NCI-H2227 (cell line): ENCODE results near the gene PPP1R2C.

ENCODE experiments used
- DNase-seq: peaks from one replicate; lab custom pipeline; 2025; ENCODE audit not compliant: unreplicated experiment; lab: John Stamatoyannopoulos, UW

The PPP1R2C gene

DNA sequence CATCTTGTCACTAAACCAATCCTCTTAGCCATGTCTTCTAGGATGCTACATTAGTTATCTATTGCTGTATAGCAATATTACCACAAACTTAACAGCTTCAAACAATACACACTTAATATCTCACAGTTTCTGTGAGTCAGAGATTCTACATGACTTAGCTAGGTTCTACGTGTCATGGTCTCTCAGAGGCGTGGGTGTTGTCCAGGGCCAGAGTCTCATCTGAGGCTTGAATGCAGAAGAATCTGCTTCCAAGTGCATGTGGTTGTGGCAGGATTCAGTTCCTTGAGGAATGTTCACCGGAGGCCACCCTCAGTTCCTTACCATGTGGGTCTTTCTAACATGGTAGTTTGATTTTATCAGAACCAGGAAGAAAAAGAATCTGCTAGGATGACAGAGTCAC is 26.4 kb downstream of the PPP1R2C start:
- DNase-seq = no peak

DNA sequence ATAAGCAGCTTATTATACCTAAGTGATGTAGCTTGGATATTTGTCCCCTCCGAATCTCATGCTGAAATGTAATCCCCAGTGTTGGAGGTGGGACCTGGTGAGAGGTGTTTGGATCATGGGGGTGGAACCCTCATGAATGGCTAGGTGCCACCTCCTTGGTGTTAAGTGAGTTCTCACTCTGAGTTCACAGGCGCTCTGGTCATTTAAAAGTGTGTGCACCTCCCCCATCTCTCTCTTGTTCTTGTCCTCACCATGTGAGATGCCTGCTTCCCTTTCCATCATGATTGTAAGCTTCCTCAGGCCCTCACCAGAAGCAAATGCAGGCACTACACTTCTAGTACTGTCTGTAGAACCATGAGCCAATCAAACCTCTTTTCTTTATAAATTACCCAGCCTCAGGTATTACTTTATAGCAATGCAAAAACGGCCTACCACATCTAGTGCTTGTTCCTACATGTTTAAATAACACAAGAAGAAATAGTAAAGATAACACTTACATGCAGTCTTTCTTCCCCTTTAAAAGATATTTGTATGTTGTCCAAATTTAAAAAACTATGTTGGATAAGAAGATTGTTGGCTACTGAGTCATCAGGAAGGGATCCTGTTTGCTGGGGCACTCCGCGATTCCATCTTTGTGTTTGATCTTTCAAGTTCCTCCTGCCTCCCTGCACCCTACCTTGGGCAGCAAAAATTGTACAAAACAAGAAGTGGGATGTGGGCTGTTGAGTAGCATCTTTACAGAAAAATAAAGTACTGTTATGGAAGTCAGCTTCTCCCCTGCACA is 29.7 kb downstream of the PPP1R2C start:
- no peak for DNase-seq

GRCh38 chrX:42746606-42747005 is 31.4 kb downstream of the PPP1R2C start:
- DNase-seq = no peak

DNA sequence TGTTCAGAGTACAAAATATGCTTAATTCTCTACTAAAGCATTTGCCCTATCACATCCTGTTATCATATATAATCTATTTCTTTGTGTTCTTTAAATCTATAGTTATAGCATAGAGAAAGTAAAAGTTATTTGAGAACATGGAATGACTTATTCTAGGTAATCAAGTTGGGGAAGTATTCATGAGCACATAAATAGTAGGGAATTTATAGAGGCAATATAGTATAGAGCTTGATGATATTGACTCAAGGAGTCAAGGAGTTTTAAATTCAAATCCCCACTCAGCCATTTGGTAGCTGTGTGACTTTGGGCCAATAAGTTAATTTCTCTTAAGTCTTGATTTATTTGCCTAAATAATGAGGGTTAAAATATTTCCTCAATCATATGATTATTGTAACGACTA is 37.5 kb downstream of the PPP1R2C start:
- no peak for DNase-seq

DNA sequence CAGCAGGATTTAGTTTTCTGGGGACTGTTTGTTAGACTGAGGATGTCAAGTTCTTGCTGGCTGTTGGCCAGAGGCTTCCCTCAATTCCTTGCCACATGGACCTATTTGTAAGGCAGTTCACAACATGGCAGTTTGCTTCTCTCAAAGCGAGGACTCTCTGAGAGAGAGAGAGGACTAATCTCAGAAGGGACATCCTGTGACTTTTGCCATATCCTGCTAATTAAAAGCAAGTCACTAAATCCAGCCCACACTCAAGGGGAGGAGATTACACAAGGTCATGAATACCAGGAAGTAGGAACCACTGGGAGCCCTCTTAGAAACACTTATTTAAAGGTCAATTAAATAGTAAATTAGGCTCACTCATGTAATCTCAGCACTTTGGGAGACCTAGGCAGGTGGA is 38.2 kb downstream of the PPP1R2C start:
- DNase-seq = no peak

DNA sequence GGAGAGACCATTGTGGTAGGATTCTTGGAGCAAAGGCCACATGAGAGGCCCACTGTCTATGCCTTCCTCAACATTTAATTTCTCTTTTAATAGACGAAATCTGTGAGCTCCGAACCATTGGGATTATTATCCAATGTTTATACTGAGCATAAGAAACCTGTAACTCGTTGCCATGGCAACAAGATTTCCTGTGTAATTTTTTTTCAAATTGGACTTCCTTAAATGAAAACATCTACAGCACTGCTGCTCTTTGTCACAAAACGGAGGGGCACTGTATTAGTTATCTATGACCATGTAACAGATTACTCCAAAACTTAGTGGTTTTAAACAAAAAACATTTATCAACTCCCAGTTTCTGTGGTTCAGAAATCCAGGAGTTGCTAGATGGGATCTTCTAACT is 38.7 kb downstream of the PPP1R2C start:
- DNase-seq = peak; percentile 31

DNA sequence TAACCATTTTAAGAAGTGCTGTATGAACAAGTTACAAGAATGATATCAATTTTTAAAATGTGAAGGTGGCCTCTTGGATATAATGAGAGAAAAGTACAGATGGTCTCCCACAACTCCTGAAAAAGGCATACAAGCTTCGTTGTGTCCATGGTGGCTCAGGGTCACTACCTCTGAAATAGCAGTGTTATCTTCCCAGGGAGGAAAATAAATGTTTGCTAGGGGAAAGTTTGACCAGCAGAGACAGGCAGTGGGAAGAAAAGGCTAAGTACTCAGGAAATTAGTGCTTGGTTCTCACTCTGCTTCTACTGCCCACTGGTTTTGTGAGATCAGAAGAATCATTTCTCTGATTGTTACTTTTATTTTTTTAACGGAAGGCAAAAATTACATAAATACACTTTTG is 39.4 kb downstream of the PPP1R2C start:
- no peak for DNase-seq

DNA sequence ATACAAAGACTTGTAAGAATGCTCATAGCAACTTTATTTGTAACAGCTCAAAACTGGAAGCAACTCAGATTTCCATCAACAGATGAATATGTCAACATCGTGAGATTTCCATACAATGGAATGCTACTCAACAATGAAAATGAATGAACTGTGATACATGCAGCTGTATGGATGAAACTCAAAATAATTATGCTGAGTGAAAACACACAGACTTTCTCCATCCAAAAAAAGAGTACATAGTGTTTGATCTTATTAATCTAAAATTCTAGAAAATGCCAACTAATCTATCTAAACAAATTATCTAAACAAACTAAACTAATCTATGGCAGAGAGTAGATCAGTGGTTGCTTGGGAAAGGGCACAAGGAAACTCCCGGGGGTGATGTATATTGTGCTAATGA is 42.7 kb downstream of the PPP1R2C start:
- no peak for DNase-seq

GRCh38 chrX:42732506-42732905 is 45.5 kb downstream of the PPP1R2C start:
- DNase-seq = no peak
